ENCODE measurements around the gene ERC2.

ERC2 gene

DNA sequence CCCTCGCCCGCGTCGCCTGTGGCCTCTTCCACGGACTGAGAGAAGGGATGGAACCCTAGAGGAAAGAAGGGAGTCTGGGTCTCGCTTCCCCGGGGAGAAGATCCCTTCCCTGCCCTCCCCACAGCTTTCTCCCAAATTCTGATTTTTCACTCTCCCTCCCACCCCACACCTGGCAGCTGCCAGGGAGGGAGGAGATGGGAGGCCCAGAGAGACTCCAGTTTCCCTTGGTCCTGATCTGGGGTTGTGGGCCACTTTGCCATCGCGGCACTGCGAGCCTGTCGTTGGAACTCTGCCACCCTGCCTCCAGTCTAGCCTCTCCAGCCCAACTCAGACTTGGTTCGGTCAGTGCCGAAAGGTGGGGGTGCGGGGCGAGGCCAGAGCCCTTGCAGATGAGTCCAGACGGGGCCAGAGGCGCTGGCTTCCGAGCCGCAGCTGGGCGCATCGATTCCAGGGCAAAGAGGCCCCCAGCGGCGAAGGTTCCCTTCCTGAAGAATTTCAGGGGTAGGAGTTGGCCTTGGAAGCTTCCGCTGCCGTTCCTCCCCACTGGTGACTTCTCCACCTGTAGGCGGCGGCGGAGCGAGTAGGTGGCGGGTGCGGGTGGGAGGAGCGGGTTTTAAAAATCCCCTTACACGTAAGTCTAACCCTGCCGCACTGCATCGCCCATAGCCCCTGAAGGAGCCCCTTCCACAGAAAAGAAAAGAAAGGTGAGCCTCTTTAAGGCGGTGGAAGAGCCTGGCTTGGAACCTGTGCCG lies 986.3 kb downstream of the ERC2 start:
- Histone ChIP-seq H3K4me2 (ENCODE audit: low read length) (no peak overlapping the region), H3K4me1 (no peaks in the 10 kb centered on the region), H3K27me3 (ENCODE audit: control insufficient read depth, insufficient read depth, low read length) (no peaks in the 10 kb centered on the region), H3K9ac (no peak overlapping the region), H2AFZ (no peak overlapping the region), H3K27ac (no peak overlapping the region), H3K4me3 (ENCODE audit: low read depth, low read length) (no peak overlapping the region), H3K9me3 (ENCODE audit: control insufficient read depth, low read length) (no peaks in the 10 kb centered on the region), H3K36me3 (ENCODE audit: control insufficient read depth, insufficient read depth, low read length) (no peaks in the 10 kb centered on the region), H3K79me2 (no peaks in the 10 kb centered on the region)
- TF ChIP-seq, protein P1, sequence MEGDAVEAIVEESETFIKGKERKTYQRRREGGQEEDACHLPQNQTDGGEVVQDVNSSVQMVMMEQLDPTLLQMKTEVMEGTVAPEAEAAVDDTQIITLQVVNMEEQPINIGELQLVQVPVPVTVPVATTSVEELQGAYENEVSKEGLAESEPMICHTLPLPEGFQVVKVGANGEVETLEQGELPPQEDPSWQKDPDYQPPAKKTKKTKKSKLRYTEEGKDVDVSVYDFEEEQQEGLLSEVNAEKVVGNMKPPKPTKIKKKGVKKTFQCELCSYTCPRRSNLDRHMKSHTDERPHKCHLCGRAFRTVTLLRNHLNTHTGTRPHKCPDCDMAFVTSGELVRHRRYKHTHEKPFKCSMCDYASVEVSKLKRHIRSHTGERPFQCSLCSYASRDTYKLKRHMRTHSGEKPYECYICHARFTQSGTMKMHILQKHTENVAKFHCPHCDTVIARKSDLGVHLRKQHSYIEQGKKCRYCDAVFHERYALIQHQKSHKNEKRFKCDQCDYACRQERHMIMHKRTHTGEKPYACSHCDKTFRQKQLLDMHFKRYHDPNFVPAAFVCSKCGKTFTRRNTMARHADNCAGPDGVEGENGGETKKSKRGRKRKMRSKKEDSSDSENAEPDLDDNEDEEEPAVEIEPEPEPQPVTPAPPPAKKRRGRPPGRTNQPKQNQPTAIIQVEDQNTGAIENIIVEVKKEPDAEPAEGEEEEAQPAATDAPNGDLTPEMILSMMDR (IDR thresholded peaks at IDR 0.05) = no peak

DNA sequence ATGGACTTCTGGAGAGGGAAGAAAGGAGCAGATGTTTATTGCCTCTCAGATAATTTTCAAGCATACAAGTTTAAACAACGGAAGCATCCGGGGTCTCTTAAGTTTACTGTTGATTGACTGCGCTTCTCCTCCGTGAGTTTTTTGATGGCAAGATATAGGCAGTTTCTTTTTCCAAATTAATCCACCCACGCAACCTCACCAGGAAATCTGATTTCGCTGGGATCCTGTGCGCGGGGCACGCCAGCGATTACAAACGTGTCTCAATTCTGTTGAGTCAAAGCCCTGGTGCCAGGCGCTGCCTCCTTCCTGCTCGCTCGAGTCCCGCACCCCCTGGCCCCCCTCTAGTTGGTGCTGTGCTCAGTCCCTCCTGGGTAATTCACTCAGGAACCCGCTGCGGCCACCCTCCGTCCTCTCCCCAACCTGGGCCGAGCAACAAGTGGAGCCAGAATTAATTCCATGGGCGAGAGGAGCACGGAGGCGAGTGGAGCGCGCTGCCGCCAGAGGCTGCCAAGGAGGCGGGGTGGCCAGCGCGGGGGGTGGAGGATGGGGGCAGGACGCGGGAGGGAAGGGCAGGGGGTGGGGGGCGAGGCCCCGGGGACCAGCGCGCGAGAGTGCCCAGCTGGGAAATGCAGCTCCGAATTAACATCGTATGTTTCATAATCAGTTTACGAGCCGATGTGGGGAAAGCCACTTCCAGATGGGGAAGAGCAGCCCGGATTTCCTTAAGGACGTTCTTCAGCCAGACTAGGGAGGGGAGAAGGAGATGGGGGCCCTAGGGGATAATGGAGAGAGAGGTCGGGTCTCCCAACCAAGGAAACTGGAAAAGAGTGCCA lies 987.1 kb downstream of the ERC2 start:
- Histone ChIP-seq H3K4me1 (no peaks in the 10 kb centered on the region), H3K27me3 (ENCODE audit: control insufficient read depth, insufficient read depth, low read length) (no peaks in the 10 kb centered on the region)
- TF ChIP-seq, protein P1 (IDR thresholded peaks at IDR 0.05) = no peak

DNA sequence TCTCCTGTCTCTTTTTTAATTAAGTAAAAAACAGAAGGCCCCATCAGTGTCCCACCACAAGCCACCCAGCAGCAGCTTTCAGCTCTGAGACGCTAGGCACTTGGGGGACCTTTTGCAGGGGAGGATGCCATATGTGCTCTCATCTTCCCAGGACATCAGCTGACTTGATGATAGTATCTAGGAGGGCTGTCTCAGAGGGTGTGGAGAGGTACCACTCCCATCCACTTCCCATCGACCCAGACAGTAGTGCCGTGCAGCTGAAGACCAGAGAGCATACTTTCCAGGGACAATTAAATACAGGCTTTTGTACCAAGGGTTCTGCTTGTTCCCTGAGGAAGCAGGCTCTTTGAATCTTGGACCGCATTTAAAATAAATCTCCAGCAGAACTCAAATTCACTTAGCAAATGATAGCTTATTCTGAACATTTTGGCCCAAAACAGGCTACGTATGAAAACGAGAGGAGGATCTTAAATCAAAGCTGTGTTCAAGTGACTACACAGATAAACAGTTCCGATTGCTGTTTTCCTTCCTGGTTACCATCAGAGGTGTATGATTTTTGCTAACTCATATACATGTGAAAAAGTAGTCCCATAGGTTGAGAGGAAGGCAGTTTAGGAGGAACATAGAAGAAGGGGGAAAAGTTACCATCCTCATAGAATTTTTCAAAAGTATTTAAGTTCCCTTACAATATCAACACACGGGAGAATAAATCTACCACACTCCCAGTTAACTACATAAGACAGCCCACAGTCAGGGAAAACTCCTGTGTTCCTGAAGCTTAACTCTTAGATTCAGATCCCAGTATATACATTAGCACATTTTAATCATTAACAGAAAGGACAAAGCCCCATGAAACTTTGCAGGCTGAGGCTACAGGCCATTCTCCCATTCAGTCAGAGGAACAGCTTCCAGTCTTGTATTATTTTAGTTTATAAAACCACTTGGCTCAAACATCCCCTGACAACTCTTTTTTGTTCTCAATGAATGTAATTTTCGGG lies 990.7 kb downstream of the ERC2 start:
- Histone ChIP-seq H3K4me2 (ENCODE audit: low read length) (no peak overlapping the region), H3K4me3 (ENCODE audit: low read depth, low read length) (no peak overlapping the region), H2AFZ (no peak overlapping the region), H3K27me3 (ENCODE audit: control insufficient read depth, insufficient read depth, low read length) (no peaks in the 10 kb centered on the region), H3K79me2 (no peaks in the 10 kb centered on the region), H3K36me3 (ENCODE audit: control insufficient read depth, insufficient read depth, low read length) (no peaks in the 10 kb centered on the region), H3K27ac (no peak overlapping the region), H3K9ac (no peak overlapping the region), H3K4me1 (no peaks in the 10 kb centered on the region), H3K9me3 (ENCODE audit: control insufficient read depth, low read length) (no peaks in the 10 kb centered on the region)
- TF ChIP-seq, protein P1 (IDR thresholded peaks at IDR 0.05) = no peak

More for the DNA sequence above, 987.1 kb downstream of the ERC2 start:
- no peak overlapping the region for H3K27ac ChIP-seq
- H3K36me3 ChIP-seq (ENCODE audit: control insufficient read depth, insufficient read depth, low read length) = no peaks in the 10 kb centered on the region
- H3K79me2 ChIP-seq = no peaks in the 10 kb centered on the region
- no peak overlapping the region for H3K4me3 ChIP-seq (ENCODE audit: low read depth, low read length)
- no peak overlapping the region for H3K4me2 ChIP-seq (ENCODE audit: low read length)
- H3K9me3 ChIP-seq (ENCODE audit: control insufficient read depth, low read length) = no peaks in the 10 kb centered on the region
- H2AFZ ChIP-seq = no peak overlapping the region
- H3K9ac ChIP-seq = no peak overlapping the region

DNA sequence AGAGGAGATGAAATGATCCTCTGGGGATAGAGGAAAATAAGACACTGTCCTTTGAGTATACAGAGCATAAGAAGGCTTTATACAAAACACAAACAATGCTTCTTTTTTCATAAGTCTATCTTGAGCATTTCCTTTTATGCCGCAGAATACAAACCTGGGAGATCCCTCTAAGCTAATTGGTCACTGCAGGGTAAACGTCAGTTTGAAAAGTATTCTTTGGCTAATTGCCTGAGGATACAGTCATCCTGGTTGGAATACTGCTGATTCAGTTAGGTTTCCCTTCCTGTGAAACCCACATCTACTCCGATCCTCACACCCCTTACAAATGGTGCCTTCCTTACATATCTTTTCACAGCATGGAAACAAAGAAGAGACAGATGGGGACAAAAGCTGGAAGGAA lies 991.8 kb downstream of the ERC2 start:
- H3K79me2 ChIP-seq = no peaks in the 10 kb centered on the region
- no peaks in the 10 kb centered on the region for H3K4me1 ChIP-seq
- TF ChIP-seq, protein P1 (IDR thresholded peaks at IDR 0.05) = no peak
- H3K9me3 ChIP-seq (ENCODE audit: control insufficient read depth, low read length) = no peaks in the 10 kb centered on the region
- no peak overlapping the region for H3K9ac ChIP-seq
- no peak overlapping the region for H3K4me2 ChIP-seq (ENCODE audit: low read length)
- no peak overlapping the region for H2AFZ ChIP-seq
- no peak overlapping the region for H3K27ac ChIP-seq
- H3K4me3 ChIP-seq (ENCODE audit: low read depth, low read length) = no peak overlapping the region
- H3K27me3 ChIP-seq (ENCODE audit: control insufficient read depth, insufficient read depth, low read length) = no peaks in the 10 kb centered on the region
- no peaks in the 10 kb centered on the region for H3K36me3 ChIP-seq (ENCODE audit: control insufficient read depth, insufficient read depth, low read length)
